GM19397 (cell line): ENCODE data around the gene BORCS5.
"Not testable (repeated sequence)": the region's sequence is repeated elsewhere in the genome, so short reads cannot be mapped to it uniquely, and the experiment has no call there.

Experiments used
- ATAC-seq: cut with Tn5 transposase; IDR thresholded peaks from one replicate; pipeline ENCODE4 v1.9.1; 2021; ENCODE audit warnings: mild to moderate bottlenecking, moderate library complexity; ENCODE audit not compliant: unreplicated experiment

Gene BORCS5

GRCh38 chr12:12384571-12385340, 27.9 kb downstream of the BORCS5 start:
- no peak for ATAC-seq

GRCh38 chr12:12387501-12387900, 30.6 kb downstream of the BORCS5 start:
- ATAC-seq: no peak

- ATAC-seq: no peak
Measured at GRCh38 chr12:12392413-12392812, 35.5 kb downstream of the BORCS5 start.

DNA sequence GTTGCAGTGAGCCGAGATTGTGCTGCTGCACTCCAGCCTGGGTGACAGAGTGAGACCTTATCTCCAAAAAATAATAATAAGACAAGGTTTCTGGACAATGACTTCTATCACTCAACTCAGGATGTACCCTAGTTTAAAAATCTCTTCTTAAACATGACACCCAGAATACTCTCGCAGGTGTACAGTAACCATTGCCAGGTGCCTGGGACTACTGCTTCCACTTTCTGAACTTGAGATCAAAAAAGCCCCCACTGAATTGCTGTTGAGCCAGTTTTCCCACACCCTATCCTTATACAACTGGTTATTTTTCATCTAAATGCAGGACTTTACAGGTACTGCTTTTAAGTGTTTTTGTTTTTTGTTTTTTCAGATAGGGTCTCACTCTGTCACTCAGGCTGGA, 36.3 kb downstream of the BORCS5 start:
- no peak for ATAC-seq

GRCh38 chr12:12396694-12397093, 39.8 kb downstream of the BORCS5 start:
- ATAC-seq: no peak

DNA sequence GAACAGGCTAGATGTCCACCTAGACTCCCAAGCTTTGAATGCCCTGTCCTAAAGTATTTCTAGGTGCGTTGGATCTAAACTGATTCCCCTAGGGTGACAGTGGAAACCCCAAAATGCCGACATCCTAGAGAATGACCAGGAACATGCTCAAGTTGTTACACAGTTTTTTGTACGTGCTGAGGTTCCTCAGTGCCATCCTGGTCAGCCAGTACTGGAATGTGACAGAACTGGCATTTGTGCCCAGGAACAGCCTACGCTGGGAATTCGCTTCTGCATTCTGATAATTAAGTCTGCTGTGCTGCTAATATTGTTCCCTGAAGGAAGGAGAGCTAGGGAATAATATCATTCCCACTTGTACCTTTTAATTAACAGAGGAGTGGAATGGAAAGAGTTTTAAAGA, 40.3 kb downstream of the BORCS5 start:
- no peak for ATAC-seq

DNA sequence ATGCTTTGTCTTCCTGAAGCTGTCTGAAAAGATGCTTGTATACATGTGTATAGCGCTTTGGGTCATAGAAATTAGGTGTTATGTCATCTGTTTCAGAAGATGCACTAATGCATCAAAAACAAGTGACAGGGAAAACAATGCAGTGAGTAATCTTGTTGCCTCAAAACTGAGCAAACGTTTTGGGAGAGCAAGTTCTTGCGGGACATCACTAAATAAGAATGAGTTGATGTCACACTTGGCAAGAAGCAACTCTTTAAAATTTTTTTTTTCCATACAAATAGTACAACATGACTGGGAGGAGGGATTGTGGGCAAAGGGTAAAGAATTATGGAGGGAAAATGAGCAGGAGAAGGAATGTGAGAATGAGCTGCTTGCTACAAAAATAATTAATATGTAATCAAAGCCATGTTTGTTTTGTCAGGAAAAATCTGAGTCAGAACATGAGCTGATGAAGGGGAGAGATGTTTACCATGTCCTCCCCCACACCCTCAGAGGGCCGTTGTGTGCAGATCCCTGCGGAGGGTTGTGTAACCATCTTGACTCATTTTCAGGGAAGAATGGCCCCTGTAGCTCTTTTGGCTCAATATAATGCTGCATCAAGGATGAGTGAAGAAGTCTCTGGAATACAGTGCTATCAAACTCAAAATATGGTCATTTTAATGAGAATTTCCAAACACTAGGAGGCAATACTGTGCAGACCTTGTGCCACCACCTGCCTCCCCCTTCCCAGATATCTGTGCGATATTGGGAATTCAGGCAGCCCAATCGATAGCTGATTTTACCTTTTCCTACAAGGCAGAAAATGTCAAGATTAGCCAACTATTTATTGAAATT, 41.4 kb downstream of the BORCS5 start:
- no peak for ATAC-seq

- ATAC-seq: no peak
Measured at GRCh38 chr12:12399161-12399560, 42.3 kb downstream of the BORCS5 start.

GRCh38 chr12:12399776-12400305, 43.0 kb downstream of the BORCS5 start:
- ATAC-seq: no peak

DNA sequence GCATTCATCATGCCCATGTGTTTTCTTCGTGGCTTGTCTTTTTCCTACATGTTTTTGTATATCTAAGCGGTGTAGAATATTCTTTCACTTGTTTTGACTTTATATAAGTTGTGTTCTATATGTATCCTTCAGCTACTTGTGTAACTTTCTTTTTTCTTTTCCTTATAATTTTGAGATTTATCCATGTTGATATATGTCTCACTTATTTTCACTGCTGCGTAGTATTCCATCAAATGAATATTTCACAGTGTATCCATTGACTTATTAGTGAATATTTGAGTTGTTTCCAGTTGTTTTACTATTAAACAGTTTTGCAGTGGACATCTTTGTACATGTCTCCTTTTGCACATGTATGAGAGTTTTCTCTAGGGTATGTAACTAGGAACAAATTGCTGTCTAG, 43.9 kb downstream of the BORCS5 start:
- no peak for ATAC-seq

- no peak for ATAC-seq
Measured at GRCh38 chr12:12403264-12404248, 46.7 kb downstream of the BORCS5 start.

DNA sequence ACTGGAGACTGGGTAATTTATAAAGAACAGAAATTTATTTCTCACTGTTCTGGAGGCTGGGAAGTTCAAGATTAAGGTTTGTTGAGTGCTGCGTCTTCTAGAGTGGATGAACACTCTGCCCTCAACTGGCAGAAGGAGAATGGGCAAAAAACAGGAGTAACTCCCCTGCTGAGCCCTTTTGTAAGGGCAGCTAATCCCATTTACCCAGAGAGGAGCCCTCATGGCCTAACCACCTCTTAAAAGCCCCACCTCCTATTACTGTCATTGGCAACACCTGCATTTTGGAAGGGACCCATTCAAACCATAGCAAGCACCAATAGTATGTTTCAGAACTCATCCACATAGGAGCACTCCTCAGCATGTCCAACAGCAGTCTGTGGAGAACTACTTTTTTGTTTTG, 47.4 kb downstream of the BORCS5 start:
- ATAC-seq: no peak

DNA sequence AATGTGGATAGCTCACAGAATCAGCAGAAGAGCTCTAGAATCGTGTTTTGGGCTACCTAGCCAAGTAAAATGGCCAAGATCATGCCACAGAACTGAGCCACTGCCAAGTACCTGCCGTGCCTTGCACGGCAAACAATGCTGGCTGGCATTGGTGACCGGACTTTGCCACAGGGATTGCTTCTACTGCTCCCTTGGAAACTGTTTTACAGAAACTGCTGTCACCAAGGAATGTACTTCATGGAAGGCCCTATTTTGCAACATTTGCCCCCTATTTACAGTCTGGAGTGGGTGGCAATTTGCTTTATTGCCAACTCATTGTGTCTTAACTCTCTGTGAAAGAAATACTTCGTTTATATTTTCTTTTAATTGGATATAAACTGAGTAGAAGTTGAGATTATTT, 49.0 kb downstream of the BORCS5 start:
- ATAC-seq: no peak

DNA sequence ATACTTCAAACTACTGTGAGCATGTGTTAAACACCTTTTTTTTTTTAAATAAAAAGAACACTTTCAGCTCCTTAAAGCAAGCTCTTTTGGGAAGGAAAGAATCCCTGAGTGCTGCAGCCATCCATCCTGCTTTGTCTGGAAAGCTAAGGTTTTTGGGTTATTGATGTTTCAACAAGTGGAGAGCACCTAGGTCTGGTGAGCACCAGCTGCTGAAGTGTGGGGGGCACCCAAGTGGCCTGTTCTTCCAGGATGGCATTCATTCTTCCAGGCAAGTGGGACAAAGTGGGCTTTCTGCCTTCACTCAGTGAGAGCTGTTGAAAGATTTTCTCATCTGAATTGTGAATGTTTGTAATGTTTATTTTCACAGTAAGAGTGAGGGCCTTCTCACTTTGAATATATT, 49.9 kb downstream of the BORCS5 start:
- ATAC-seq: no peak

- ATAC-seq: no peak
Measured at GRCh38 chr12:12408265-12408690, 51.4 kb downstream of the BORCS5 start.

GRCh38 chr12:12409337-12409736, 52.5 kb downstream of the BORCS5 start:
- ATAC-seq: not testable (repeated sequence)

DNA sequence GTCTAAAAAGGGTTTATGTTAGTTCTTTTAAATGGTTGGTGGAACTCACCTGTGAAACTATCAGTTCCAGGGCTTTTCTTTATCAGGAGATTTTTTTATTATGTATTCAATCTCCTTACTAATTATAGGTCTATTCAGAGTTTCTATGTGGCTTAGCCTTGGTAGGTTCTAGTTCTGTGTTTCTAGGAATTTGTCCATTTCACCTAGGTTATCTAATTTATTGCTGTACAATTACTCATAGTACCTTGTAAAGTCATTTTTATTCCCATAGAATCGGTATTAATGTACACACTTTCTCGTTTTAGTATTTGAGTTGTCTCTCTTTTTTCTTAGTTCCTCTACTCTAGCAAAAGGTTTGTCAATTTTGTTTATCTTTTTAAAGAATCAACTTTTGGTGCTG, 59.0 kb downstream of the BORCS5 start:
- no peak for ATAC-seq

GRCh38 chr12:12419165-12419564, 62.3 kb downstream of the BORCS5 start:
- not testable (repeated sequence) for ATAC-seq

DNA sequence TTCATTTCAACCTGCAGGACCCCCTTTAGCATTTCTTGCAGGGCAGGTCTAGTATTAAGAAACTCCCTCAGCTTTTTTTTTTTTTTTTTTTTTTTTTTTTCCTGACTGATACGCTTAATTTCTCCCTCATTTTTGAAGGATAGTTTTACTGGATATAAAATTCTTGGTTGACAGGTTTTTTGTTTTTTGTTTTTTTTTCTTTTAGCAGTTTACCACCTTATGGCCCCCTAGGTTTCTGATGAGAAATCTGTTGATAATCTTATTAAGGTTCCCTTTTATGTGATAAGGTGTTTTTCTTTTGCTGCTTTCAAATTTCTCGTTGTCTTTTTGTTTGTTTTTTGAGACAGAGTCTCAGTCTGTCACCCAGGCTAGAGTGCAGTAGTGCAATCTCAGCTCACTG, 66.5 kb downstream of the BORCS5 start:
- no peak for ATAC-seq

DNA sequence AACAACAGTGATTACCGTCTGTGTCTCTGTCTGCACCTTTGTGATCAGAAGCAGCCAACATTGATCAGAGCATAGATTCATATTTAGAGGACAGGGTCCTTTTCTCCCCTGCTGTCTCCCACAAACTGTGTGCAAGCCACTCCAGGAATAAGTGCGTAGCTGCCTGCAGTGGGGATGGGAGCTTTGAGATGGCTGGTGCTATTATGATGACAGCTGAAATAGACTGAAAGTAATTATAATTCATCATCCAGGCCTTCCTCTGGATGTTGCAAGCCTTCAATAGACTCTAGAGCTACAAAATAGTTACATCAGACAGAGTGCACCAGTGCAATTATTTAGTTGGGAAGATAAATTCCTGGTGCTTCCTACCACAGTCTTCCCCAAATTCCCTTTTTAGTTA, 68.1 kb downstream of the BORCS5 start:
- ATAC-seq: no peak

GRCh38 chr12:12425616-12426015, 68.7 kb downstream of the BORCS5 start:
- ATAC-seq: no peak
